Stimulated activated CD4-positive, alpha-beta T cell treated with anti-CD3 and anti-CD28 coated beads, Interleukin-15, amount 100 ng/mL, for 24 hours (primary cell): ENCODE data around the gene PLBD1.

Experiments
- DNase-seq: peaks from one replicate; pipeline ENCODE4 v3.0.0-alpha.2; 2020

Gene PLBD1

GRCh38 chr12:14564336-14564959 is 3.2 kb downstream of the PLBD1 start:
- no peak for DNase-seq

DNA sequence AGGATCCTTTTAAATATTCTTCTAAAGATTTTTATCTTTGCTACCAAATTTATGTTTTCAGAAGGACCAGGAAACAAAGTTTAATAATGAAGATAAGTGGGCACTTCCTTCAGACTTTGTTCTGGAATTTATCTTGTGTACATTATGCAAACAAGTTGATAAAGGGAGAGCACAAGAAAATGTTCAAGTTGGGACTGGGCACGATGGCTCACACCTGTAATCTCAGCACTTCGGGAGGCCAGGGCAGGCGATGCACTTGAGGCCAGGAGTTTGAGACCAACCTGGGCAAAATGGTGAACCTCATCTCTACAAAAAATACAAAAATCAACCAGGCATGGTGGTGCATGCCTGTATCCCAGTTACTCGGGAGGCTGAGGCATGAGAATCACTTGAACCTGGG is 4.6 kb downstream of the PLBD1 start:
- DNase-seq: no peak

DNA sequence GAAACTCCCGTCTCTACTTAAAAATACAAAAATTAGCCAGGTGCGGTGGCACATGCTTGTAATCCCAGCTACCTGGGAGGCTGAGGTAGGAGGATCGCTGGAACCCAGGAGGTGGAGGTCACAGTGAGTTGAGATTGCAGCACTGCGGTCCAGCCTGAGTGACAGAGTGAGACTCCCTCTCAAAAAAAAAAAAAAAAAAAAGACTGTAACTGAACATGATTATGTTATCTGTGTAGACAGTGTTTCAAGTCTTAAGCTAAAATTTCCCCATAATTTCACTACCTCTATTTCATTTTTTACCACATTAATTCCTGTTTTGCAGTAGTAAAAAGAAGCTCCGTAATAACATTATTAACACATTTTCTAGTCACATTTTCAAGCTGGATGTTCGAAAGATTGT is 5.4 kb downstream of the PLBD1 start:
- DNase-seq: no peak

- DNase-seq: no peak
Observed at GRCh38 chr12:14561677-14562238, 5.9 kb downstream of the PLBD1 start.

DNA sequence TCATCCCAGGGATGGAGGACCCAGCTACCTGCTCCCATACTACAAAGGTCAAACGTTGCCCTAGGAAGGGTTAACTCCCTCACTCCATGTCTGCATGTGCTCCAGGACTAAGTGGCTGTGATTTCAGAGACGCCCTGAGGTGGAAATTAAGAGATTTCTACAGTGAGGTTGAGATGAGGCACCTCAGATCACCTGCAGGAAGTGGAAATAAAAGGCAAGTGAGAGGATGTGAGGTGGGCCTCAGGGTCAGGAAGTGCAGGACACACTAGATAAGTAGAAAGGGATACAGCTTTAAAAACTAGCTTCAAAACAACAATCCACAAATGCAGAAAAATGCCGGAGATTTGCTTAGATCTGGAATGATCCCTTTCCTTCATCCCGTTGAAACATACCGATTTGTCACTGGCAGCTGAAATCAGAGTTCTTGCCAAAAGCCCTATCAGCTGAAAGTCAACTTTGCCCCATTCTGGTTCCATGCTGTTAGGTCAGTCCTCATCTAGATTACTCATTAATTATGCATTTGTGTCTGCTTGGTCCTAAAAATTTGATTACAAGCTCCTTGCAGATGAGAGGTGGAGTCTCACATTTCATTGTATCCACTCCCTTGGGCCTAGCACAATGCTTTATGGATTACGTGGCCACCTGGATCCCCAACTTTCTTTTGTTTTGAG is 6.6 kb downstream of the PLBD1 start:
- DNase-seq: no peak

GRCh38 chr12:14558473-14558959 is 9.2 kb downstream of the PLBD1 start:
- no peak for DNase-seq

DNA sequence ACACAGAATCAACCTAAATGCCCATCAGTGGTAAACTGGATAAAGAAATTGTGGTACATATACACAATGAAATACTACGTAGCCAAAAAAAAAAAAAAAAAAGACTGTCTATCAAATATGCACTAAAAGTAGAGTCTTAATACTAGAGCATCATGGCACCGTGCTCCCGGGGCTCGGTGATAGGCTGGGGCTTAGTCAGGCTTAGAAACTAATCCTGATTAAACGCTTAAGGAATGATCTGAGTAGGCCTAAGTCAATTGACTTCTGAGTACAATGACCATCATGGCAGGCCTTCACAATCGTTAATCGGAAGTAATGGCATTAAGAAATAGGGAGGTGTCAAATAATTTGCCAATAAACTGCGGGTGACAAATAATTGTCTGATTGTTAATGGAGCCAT is 9.7 kb downstream of the PLBD1 start:
- DNase-seq: no peak

- no peak for DNase-seq
Observed at GRCh38 chr12:14554281-14555007, 13.2 kb downstream of the PLBD1 start.

GRCh38 chr12:14548609-14549008 is 19.1 kb downstream of the PLBD1 start:
- DNase-seq: no peak

DNA sequence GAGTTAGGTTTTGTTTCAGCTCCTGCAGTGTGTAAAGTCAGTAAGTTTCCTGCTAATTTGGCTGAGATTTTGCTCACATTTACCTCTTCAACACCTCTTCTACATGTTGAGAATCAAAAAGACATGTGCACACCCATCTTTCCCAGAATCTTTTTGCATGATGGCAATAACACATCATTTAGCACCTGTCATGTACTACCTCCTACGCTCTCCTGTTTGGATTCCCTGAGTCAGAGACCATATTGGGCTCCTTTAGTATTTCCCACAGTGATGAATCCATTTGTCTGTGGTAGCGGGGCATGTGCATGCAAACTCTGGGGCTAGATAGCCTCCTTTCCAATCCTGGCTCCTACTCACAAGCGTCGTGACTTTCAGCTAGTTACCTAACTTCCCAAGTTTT is 20.1 kb downstream of the PLBD1 start:
- DNase-seq: no peak

DNA sequence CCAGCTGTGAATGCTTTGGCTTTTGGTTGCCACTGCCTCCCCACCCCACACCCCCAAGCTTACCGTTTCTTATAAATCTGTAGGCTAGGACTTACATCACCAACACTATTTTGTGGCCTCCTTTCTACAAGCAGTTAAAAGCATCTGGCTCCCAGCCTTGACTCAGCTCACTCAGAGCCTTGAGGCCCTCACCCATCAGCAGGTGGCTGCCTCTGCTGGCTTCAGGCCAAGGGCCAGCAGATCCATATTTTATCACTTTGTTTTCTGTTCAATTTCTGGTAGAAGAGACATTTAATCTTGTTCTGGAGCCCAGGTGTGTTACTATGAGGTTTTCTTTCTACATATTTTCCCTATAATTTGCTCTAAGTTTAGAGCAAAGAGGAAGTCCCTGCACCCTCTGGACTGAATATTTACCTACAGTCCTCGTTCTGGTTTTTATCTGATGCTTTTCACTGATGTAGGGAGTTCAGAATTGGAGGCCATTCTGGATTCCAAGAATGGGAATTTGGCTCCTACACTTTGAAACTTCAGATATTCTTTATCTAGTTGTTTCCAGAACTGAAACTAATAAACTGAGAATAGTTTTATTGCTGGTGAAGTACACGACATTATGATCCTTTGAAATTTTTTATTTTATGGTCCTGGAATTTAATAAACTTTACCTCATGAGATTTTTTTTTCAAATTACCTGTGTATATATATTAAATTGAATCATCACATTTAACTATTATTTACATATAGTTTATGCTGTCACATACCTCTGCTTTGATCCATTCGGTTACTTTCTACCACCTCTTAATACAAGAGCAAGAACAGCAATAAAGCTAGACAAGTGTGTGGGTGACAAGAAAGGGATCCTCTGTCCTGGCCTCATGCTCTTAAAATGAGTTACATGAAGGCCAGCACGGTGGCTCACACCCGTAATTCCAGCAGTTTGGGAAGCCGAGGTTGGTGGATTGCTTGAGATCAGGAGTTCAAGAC is 22.2 kb downstream of the PLBD1 start:
- no peak for DNase-seq

GRCh38 chr12:14540801-14541462 is 26.8 kb downstream of the PLBD1 start:
- no peak for DNase-seq

GRCh38 chr12:14537088-14537487 is 30.6 kb downstream of the PLBD1 start:
- DNase-seq: no peak

- no peak for DNase-seq
Observed at GRCh38 chr12:14532152-14532551, 35.5 kb downstream of the PLBD1 start.

DNA sequence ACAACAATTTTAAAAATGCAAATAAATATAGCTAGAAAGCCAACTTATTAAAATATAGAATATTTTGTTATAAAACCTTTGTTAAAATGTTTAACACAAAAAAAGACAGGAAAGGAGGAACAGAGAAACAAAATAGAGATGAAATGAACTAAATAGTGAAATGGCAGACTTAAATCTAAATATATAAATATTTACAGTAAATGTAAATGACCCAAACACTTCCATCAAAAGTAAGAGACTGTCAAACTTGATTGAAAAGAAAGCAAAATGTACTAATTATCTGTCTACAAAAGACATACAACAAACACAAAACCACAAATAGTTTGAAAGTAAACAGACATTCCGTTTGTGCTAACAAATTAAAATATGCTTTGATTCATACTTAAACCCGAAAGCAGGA is 41.7 kb downstream of the PLBD1 start:
- no peak for DNase-seq

- DNase-seq: no peak
Observed at GRCh38 chr12:14521822-14522221, 45.9 kb downstream of the PLBD1 start.

DNA sequence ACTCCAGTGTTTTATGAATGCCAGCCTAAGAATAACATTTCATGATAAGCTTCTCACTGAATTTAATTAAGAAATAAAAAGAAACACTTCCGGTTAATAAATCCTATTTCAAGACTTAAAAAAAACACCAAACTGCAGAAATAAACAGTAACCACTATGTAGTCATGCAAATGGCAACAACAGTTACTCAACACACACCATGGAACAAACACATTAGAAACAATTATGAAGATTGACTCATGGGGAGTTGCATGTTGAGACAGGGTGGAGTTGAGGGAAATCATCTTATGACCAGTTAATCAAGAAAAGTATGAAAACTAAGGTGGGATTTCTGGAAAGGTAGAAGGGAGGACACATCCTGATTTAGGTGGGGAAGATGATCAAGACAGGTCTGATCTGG is 52.7 kb downstream of the PLBD1 start:
- DNase-seq: no peak

DNA sequence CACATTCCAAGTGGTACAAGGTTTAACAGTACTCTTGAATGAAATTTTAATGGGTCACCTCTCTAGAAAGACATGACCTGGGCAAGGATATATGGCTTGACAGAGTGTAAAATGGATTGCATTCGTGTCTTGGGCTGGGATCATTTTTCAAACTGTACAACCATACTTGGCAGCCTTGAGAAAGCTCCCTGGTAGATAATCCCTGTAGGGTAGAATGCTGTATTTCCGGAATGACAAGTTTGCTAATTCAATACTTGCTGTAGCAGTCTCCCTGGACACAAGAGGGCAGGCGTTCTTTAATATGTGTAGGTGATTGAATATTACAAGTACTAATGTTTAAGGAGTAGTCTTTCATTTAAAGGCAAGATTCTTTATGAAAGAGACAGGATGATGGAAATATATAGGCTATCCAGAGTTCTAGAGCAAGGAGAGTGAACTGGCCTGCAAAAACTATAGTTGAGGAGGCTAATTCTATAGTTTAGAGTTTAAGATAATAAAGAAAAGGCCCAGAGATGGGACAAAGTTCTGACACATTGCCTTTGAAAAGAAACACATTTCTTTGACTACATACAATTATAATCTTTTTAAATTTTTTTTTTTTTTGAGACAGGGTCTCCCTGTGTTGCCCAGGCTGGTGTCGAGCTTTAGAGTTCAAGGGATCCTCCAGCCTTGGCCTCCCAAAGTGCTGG is 53.4 kb downstream of the PLBD1 start:
- DNase-seq: no peak

DNA sequence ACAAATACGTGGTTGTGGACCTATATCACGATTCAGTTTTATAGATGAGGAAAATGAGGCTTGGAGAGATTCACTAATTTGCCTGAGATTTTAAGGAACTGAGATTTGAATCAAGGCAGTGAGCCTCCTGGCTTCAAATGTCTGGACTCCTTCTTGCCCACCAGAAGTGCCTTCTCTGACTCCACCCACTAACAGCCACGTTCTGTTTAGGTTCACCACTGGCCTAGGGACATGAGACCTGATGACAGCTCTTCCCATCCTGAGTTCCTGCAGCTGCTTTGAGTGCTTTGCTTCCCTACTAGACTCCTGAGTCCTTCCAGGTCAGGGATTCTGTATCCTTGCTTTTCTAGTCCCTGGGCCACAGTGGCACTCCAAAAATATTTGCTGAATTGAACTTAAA is 57.1 kb downstream of the PLBD1 start:
- no peak for DNase-seq

DNA sequence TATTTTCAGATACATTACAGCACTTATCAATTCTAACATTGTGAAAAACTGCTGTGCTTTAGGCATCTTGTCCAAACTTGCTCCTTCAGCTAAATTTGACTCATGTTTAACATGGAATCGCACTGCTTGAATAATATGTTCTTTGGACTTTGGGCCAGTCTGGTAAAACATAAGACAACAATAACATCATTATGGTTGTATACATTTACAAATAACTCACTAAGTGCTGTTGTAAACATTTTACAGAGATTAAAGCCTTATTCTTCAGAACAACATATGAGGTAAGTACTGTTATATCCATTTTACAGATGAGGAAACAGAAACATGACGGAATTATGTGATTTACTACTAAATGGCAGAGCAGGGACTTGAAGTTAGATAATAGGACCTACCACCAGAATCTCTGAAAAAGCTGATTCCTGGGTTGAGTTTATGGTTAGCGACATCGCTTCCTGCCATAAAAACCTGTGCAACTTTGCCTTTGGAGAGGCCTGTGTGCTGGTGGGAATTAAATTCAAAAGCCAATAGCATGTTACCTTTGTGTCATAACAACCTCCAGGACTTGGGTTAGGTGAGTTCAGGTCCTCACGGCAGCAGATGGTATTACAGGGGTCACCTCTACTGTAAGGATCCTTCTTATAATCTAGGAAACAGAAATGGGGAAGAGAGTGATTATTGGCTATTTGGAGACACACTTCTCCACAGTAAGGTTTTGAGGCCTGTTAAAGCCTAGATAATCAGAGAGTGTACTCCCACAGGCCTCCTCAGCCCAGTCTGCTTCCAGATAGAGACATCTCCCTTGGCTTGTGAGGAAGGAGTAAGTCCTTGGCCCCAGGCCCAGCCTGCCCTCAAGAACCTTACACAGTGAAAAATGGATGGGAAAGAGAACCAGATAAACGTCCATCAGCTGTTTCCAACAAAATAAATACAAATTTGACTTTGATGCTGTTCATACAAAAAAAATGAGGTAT is 61.8 kb downstream of the PLBD1 start:
- DNase-seq: no peak
